Breast epithelium (tissue), 3 donors: ENCODE results near the gene AACS.

ENCODE experiments used
- POLR2A ChIP-seq: fragments of 450-650 bp; IDR thresholded peaks from one replicate; pipeline ENCODE4 v1.6.1; 2016; ENCODE audit warnings: antibody characterized with exemption, mild to moderate bottlenecking, moderate library complexity
- TF ChIP-seq, protein P1 (sequence below), 3 donors: fragments of 450-650 bp; IDR thresholded peaks; one replicate each; pipeline ENCODE4 v1.5.1; 2016 to 2017; ENCODE audit warnings: antibody characterized with exemption in 3 of 3, mild to moderate bottlenecking in 3 of 3, moderate library complexity in 3 of 3

DNA sequence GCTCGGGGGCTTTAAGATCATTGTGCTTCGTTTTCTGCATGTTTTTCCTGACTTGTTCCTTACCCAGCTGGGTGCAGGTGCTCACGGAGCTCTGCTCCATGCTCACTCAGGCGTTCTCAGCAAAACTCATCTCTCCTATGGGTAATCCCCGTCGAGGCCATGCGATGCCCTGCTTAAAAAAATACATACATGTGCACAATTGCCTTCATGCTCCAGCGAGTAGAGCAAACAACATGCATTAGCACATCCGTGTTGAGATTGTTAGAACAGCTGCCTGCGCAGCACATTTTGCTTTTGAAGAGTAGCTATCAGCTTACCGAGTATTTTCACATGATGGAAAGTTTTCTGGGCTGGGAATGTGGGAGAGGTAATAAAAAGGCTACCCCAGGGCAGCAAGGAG lies 16.2 kb downstream of the AACS start:
- TF ChIP-seq POLR2A, result no peak
- TF ChIP-seq, protein P1, sequence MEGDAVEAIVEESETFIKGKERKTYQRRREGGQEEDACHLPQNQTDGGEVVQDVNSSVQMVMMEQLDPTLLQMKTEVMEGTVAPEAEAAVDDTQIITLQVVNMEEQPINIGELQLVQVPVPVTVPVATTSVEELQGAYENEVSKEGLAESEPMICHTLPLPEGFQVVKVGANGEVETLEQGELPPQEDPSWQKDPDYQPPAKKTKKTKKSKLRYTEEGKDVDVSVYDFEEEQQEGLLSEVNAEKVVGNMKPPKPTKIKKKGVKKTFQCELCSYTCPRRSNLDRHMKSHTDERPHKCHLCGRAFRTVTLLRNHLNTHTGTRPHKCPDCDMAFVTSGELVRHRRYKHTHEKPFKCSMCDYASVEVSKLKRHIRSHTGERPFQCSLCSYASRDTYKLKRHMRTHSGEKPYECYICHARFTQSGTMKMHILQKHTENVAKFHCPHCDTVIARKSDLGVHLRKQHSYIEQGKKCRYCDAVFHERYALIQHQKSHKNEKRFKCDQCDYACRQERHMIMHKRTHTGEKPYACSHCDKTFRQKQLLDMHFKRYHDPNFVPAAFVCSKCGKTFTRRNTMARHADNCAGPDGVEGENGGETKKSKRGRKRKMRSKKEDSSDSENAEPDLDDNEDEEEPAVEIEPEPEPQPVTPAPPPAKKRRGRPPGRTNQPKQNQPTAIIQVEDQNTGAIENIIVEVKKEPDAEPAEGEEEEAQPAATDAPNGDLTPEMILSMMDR (IDR thresholded peaks at IDR 0.05), result no peak
